Activated CD4-positive, CD25-positive, alpha-beta regulatory T cell (primary cell): ENCODE data around the gene NGRN.
"Not testable (repeated sequence)": the region's sequence is repeated elsewhere in the genome, so short reads cannot be mapped to it uniquely, and the experiment has no call there.

Experiments used
- DNase-seq, 4 experiments: peaks; one replicate each; lab custom pipeline; 2025; lab: John Stamatoyannopoulos, UW

The NGRN gene

DNA sequence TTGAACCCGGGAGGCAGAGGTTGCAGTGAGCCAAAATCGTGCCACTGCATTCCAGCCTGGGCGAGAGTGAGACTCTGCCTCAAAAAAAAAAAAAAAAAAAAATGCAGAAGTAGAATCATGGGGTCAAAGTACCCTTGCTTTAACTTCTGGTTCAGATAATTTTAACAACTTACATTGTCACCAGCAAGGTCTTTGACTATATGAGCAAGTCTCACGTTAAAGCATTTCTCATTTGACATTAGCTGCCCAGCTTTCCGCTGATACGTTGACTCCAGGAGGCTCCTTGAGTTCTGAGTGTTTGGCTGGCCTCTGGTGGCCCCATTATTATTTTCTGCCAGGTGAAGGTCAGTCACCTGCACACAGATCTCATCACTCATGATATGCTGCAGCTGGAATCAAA lies 16.2 kb downstream of the NGRN start:
- DNase-seq, result not testable (repeated sequence)

DNA sequence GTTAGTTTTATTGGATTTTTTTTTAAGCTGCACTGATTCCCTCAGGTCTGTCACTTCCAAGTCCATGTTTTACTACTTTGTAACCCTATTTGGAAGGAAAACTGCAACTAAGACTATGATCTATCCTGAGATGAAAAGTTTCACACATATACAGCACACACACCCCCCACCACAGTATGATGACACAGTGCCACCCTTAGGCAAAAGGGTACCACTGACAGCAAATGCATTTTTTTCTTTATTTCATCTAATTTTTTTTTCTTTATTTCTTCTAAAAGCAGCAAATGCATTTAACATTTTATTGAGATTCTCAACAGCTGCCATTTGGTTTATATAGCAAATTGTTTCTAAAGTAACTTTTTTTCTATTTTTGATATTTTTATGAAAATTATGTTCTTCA lies 21.2 kb downstream of the NGRN start:
- peak in 1 of 4 experiments; percentile 17 for DNase-seq

DNA sequence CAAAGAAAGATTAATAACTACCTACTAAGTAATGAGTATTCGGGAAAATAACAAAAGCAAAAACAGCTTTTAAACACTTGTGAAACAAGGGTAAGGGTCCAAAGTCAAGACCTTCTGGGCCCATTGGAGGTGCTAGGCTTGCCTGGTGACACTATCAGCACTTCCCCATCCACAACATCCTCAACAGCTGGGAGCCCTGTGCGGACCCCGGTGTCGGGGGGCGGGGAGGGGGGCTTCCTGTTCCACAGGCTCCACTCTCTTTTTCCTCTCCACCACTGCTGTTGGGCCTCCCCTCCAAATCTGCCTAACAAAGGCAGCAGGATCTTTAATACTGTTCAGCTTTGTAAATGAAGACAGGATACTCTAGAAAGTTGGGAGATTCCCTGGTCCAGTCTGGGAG lies 21.6 kb downstream of the NGRN start:
- DNase-seq, result no peak

DNA sequence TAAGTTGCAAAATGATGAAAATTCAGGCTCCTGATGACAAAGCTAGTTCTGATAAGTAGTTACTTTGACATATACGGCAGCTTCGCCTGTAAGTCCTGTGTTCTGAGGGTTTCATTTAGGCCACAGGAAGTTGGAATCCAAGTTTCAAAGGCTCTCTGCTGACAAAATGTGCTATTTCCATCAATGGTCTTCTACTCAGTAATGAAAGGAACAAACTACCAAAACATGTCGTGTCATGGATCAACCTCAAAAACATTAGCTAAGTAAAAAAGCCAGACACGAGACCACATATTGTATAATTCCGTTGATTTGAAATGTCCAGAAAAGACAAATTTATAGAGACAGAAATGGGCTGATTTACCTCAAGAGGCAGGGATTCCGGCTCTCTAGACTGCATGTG lies 22.5 kb downstream of the NGRN start:
- no peak for DNase-seq

DNA sequence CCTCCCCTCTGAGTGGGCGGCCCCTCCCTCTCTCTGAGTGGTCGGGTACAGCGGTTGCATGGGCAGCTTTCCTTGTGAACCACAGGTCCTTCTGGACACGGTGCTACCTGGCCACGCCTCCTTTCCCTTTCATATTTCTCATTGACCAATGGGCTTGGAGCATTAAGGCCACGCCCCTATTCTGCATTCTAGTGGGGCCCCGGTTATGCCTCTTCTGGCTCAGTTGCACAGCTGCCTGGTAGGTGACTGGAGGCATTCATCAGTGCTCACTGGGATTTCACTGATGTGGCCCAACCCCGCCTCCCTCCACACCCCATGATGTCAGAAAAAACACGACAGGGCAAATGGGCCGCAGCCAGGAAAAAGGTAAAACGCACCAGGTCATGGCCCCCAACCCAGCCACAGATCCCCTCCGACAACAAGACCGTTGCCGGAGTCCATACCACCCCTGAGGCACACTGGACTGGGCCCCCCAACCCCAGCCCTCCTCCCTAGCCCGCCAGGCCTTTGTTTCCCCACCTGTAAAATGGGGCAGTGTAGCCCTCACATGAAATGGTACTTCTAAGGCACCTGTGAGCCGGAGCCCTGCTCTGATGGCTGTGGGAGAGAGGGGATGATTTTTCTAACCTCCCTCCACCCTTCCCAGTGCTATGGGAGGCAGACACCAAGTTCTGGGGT lies 26.3 kb downstream of the NGRN start:
- no peak for DNase-seq

DNA sequence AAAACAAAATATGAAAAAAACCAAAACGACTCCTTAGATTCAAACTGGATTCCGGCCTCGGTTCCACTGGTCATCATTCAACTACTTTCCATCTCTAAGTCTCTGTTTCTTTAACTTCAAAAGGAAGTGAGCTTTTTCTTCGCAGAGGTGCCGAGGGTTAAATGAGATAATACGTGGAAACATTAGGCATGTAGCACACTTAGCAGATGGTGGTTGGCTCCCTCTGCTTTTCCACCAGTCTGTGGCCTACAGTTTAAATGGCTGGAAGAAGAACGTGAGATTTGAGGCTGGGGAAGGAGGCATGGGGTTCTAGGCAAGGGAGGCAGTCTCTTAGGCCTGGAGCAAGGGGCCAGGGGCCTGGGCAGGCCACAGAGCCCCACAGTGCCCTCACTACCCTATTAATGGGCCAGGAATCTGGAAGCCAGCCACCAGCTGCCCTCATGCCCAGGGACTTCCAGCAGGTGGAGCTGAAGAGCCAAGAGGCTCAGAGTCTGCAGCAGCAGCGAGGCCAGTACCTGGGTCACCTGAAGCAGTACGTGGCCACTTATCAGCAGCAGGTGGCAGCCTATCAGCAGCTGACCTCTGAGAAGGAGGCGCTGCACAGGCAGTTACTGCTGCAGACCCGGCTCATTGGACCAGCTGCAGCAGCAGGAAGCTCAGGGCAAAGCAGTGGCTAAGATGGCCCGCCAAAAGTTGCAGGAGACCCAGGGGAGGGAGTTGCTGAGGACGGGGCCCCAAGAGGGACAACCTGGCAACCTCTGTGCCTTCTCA lies 27.8 kb downstream of the NGRN start:
- DNase-seq, result peak; percentile 45 to 64 (median 50)

DNA sequence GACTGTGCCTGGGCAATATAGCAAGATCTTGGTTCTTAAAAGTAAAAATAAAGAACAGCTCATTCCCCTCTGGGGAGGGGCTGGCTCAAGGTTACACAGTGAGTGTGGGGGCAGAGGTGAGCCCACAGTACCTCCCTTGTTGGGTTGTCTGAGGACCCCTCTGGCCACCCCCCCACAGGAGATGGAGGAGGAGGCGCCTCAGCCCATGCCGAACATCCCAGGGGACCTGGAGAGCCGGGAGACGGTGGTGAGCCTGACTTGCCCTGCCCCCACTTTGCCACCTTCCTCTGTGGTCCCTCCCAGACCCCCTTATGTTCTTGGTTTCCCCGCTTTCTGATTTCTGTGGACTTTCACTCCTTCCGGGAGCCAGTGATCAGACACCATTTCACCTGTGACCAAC lies 28.7 kb downstream of the NGRN start:
- no peak for DNase-seq

DNA sequence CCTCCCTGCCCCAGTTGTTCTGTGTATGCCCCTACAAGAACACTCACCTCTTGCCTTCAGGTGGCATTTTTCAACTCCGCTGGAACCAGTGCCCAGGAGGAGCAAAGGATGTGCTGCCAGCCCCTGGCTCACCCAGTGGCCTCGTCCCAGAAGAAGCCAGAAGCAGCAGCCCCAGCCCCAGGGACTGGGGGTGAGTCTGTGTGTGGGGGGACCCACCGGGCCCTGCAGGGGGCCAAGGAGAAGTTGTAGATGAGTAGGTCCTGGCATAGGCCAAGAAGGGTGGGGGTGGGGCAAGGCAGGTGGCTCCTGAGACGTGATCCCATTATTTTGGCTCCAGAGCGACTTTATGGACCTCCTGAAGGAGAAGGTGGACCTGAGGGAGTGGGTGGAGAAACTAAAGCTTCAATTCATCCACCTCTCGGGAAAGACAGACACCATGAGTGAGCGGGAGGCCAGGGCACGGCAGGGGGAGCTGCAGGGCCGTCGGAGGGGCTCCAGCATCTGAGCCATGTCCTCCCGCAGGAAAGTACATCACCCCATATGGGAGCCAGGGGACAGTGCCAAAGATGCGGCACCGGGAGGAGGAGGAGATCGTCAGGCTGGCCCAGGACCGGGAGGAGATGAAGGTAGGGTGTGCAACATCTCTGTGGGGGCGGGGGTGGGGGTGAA lies 29.3 kb downstream of the NGRN start:
- no peak for DNase-seq

DNA sequence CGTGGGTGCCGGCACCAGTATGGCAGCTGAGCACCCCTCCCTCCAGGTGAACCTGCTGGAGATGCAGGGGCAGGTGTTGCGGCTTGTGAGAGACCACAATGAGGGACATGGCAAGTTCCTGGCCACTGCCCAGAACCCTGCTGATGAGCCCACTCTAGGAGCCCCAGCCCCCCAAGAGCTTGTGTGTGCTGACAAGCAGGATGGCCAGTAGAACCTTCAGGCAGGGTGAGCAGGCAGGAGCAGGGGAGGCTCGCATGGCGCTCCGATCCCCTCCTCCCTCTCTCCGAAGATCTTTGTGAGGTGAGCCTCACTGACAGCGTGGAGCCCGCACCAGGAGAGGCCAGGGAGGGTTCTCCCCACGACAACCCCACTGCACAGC lies 29.8 kb downstream of the NGRN start:
- no peak for DNase-seq

DNA sequence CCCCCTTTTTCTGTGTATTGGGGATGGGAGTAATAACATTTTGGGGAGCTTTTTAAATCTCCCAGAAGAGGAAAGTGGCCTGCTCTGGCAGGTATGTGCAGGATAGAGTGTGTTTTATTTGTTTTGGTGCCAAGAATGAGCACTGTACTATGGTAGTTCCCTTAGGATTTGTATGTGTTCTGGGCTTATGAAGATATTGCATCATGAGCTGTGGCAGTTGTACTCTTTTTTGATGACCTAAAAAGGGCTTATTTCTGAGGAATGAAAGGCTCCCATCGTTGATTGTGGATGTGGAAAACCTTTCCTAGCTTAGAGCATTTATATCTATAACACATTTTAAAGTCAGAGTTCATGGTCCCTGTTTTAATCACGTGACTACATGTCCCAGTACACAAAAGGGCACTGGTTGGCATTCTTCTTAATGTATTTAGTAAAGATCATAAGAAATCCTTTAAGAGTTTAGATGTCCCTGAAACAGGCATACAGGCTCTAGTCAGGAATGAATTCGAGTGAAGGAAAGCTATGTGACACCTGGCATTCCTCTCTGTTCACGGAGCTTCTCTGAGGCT lies 30.9 kb downstream of the NGRN start:
- not testable (repeated sequence) for DNase-seq

DNA sequence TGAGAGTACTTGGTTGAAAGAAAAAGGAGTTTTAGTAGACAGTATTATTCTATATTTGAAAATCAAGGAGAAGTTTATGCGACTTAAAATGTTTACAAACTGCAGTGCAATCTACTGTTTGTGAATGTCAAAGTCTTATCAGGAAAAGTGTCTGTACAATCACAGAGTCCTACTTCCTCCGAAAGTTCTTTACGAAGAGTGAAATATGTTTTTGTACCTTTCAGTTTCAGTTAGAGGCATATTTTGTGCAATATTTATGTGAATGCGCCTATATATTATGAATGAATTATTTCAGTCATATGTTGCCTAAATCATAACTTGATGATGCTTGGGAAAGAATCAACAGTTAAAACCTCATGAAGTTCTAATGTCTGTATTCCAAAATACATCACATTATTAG lies 31.5 kb downstream of the NGRN start:
- no peak for DNase-seq

DNA sequence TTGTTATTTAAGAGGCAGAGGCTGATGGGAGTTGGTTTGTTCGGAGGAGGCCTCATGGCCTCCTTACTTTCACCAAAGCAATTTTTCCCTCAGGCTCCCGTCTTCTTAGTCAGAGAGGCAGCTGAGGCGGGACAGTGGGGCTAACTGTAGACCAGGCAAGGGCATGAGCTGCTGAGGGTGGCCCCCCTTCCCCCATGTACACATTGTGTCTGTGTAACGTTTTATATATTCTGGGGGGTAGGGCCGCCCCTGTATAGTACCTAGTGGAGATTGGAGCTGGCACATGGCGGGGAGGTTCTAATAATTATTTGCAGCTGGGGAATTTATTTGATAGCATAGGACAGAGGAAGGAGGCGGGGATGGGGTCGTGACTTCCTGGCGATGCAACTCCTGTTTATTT lies 35.1 kb downstream of the NGRN start:
- no peak for DNase-seq

DNA sequence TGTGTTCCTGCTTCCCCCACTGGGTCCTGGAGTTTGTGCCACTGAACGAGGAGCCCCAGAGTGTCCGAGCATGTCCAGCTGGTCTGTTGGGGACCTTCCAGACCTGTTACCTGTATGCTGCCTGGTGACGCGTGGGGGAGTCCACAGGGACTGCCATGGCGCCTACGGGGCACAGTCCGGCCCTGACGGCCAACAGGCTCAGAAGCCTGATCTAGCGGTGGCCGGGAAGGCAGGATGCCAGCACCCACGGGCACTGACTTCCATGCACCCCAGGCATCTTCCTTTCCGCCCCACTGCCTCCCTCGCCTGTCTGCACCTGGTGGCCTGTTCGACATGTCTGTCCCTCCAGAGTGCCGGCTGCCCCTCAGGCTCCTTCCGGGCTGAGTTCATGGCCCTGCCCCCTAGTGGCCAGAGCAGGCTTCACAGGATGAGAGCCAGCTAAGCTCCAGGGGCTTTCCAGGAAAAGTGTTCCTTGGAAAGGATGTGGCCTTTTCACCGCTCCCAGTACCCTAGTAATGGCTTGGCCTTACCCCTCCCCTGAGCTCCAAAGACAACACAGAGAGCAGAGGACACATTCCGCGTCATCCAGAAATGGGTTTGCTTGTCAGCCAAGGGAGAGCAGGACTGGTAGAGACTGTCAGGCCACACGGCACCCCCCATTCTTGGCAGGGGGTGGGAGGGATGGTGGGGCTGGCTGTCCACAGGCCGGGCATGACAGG lies 35.7 kb downstream of the NGRN start:
- DNase-seq, result peak in 3 of 4 experiments; percentile 15 to 45 (median 21)

DNA sequence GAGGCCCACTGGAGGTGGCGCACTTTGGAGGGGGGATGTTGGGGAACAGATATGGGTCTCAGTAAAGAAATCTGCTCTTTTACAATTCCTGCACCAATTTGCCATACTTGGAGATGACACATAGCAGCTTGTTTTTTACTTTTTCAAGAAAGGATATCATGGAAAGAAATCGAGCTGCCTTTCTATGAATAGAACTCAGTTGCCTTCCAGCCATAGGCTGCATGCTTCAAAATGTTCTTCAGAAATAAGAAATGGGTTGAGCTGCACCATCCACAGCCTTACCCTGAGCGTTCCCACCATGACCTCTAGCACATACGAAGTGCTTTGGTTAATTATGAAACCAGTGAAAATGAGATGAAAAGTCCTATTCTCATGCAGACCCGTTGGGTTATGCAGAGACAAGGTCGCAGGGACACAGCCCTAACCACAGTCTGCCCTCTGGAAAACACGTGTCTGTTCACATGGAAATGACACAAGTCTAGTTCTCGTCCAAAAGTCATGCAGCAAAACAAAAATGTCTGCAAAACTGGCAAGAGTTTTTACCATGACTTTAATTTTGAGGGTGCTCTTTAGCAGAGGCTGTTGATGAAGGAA lies 36.3 kb downstream of the NGRN start:
- DNase-seq, result no peak

DNA sequence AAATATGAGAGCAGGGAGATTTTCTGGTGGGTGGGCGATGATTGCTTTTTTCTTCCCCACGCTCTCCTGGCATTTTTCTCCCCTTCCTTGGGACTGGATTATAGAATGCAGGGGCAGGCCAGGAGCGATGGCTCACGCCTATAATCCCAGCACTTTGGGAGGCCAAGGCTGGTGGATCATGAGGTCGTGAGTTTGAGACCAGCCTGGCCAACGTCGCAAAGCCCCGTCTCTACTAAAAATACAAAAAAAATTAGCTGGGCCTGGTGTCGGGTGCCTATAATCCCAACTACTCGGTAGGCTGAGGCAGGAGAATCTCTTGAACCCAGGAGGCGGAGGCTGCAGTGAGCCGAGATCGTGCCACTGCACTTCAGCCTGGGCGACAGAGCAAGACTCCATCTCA lies 39.9 kb downstream of the NGRN start:
- not testable (repeated sequence) for DNase-seq

DNA sequence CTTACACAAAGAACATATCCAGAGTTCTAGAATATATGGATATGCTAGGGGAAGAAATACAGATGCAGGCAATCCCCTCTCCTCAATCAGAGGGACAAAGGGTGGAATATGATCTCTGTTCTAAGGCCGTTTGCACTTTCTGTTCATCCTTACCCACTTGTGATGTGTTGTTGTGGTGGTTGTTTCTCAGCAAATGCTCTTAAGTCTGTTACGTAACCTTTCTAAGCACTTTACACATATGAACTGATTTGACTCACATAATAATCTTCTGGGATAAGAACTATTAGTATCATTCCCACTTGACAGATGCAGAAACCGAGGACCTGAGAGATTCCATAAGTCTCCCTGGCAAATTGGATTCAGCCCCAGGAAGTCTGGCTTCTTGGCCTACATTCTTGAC lies 40.5 kb downstream of the NGRN start:
- DNase-seq, result no peak

DNA sequence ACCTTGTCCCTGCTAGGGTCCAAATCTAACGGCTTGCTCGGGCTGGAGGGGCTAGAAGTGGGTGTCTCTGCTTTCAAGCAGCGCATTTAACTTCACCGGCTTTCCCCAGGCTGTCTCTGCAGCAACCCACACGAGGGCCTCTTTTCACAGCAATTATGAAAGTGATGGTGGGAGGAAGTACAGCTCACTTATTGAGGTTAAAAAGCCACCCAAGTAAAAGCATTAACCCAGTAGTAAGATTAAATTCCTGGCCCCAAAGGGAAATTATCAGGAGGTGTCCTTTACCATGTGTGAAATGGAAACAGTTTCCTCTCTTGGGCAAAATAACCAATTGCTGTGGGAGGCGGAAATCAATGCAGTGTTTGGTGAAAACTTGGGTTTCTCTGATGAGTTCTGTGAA lies 41.1 kb downstream of the NGRN start:
- DNase-seq, result no peak

DNA sequence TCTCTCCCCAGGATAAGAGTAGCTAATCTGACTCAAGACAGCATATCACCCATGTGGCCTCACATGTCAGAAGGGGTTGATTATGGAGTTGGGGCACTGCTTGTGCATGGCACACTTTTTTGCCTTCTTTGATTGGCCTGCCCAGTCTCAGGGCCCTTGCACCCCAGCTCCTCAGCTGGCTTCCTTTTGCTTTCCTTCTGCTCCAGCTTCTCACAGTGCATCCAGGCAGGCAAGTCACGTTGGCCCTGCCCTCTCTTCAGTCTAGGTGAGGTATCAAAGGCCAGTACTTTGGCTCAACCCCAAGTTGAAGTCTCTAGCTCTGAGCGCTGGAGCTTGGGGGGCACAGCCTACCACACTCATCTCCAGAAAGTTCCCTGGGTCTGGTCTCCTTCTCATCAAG lies 42.2 kb downstream of the NGRN start:
- no peak for DNase-seq

DNA sequence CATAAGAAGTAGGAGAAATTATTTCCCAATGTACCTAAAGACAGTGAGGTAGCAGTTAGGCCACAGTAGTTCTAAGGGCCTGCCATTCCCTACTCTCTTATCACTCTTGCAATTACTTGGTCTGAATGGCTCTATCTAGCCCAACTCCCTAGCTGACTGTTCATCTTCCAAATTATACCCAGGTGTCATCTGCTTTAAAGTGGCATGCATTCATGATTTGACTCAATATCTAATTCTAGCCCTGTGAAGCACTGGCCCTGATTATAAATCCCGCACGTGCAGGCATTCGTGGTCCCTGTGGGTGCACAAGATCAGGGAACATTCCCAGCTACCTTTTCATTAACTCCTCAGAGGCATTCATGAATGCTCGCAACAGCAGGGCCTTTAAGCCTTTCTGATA lies 43.5 kb downstream of the NGRN start:
- DNase-seq, result no peak

DNA sequence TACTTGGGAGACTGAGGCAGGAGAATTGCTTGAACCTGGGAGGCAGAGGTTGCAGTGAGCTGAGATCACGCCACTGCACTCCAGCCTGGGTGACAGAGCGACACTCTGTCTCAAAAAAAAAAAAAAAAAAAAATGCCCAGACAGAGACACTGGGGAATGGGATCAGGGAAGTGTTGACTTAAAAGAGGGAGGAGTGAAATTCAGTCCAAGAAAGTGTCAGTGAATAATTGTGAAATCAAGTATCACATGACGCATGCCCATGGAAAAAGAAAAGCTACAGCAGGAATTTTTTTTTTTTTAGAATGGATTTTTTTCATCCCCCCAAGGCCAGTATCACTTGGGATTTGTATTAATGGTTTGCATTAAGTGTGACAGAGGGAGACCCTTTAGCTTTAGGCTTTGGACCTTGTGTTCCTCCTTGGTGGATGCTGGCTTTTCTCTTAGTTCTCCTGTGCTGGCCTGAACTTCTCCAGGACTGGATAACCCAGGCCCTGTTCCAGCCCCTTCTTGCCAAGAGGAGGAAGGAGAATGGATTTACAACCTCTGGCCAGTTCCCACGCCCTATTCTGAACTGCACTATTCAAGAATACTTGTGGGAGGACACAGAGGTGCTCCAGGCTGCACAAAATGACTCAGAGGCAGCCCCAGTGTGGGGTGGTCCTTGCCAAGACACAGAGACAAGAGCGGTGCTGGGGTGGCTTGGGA lies 50.0 kb downstream of the NGRN start:
- DNase-seq, result no peak

DNA sequence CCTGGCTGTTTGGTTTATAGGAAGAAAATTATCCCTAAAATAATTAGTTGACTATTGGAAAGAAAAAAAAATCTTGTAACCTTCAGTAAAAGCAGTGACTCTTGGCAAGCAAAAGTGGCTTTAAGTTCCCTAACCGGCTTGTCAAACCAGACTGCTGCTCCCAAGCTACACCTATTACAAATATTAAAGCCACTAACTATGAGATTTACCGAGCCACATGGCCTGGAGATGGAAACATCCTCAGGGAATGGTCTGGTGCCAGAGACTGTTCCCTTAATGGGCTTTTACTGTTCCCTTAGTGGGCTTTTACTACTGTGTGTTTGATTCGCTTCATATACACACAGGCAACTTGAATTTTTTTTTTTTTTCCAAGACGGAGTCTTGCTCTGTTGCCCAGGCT lies 50.7 kb downstream of the NGRN start:
- no peak for DNase-seq
